H1 (cell line): Measurements from ENCODE around the gene AIFM3. TPM values are rescaled to one million over a fixed set of nuclear protein-coding genes. Genes with fewer than 3 reads are reported as not detected.

Experiments
- BCL11A ChIP-seq, 2 experiments: IDR thresholded peaks; one replicate each; pipeline ENCODE4 v1.6.1; 2011; ENCODE audit warnings: low read depth in 2 of 2, low read length in 2 of 2, mild to moderate bottlenecking in 2 of 2
- GTF2F1 ChIP-seq: IDR thresholded peaks from 2 replicates; pipeline ENCODE4 v1.6.1; 2012; ENCODE audit warnings: low read depth, low read length, improper control_type of control experiment, borderline replicate concordance
- RNF2 ChIP-seq: fragments of 200-900, 300-1000 bp; sonication (generic); IDR thresholded peaks from 2 replicates; pipeline ENCODE4 v1.7.1; 2016; ENCODE audit warnings: borderline replicate concordance, low read depth, mild to moderate bottlenecking, antibody characterized with exemption, low read length; ENCODE audit not compliant: poor library complexity, severe bottlenecking; ENCODE audit errors: missing control alignments
- polyA plus RNA-seq, 7 experiments: library from polyadenylated mRNA; depleted of rRNA in 3 of 7; stranded (reverse) in 5 of 7; unstranded in 2 of 7; fragments of >200 nt in 5 of 7; fragments of 200-250 nt in 2 of 7; gene quantifications; 1 replicate in 5 of 7; 2 replicates in 1 of 7; 4 replicates in 1 of 7; pipeline versions ENCODE4 v1.2.1 to v1.2.3, GENCODE V29; 2011 to 2013; ENCODE audit warnings: missing spikeins in 2 of 7, mixed read lengths in 2 of 7
- total RNA-seq: library from RNA; stranded (reverse); fragmentation: NEBNext Ultra II Directional; extraction: Animal tissue kit (Norgen Biotek cat#: 25700); gene quantifications from 2 replicates; pipeline ENCODE4 v1.2.1, GENCODE V29; 2021

Gene AIFM3
- total and polyA plus RNA-seq, 2 of the 8 experiments (the other 6 are each of a cell fraction or from before 2014, with no cell fraction given), result 0.86 to 1.4 TPM

GRCh38 chr22:20951932-20952380, 15.1 kb upstream of the AIFM3 start (continued):
- TF ChIP-seq RNF2, result no peak
- TF ChIP-seq GTF2F1, result no peak
- TF ChIP-seq BCL11A (IDR thresholded peaks at IDR 0.05; ENCODE audit: low read depth in 2 of 2, low read length in 2 of 2), result no peak
